Smooth muscle cell (in vitro differentiated cells): Measurements from ENCODE around the gene PLK2. TPM values are rescaled to one million over a fixed set of nuclear protein-coding genes. Genes with fewer than 3 reads are reported as not detected.

Source experiments
- DNase-seq: peaks from one replicate; lab custom pipeline; 2025; ENCODE audit not compliant: unreplicated experiment; lab: John Stamatoyannopoulos, UW
- H2AFZ ChIP-seq: fragments of 200-600 bp; sonication (generic); 2 replicates; pipeline ENCODE4 v1.6.0; 2016; ENCODE audit warnings: antibody characterized with exemption, low read depth, mild to moderate bottlenecking
- H3F3A ChIP-seq: fragments of 200-600 bp; sonication (generic); 2 replicates; pipeline ENCODE4 v1.6.0; 2017; ENCODE audit warnings: antibody characterized with exemption, low read depth
- H3K27ac ChIP-seq: fragments of 200-600 bp; sonication (generic); 2 replicates; pipeline ENCODE4 v1.5.1; 2016; ENCODE audit warnings: low read depth, mild to moderate bottlenecking
- H3K27me3 ChIP-seq: fragments of 200-600 bp; sonication (generic); 2 replicates; pipeline ENCODE4 v1.6.1; 2016; ENCODE audit warnings: low read depth, mild to moderate bottlenecking
- H3K36me3 ChIP-seq: fragments of 200-600 bp; sonication (generic); 2 replicates; pipeline ENCODE4 v1.5.1; 2016; ENCODE audit warnings: low read depth
- H3K4me1 ChIP-seq: fragments of 200-600 bp; sonication (generic); 2 replicates; pipeline ENCODE4 v1.5.1; 2016; ENCODE audit warnings: low read depth
- H3K4me2 ChIP-seq: fragments of 200-600 bp; sonication (generic); 2 replicates; pipeline ENCODE4 v1.6.0; 2016; ENCODE audit warnings: mild to moderate bottlenecking
- H3K4me3 ChIP-seq: fragments of 200-600 bp; sonication (generic); 2 replicates; pipeline ENCODE4 v1.5.1; 2016; ENCODE audit warnings: mild to moderate bottlenecking
- H3K79me2 ChIP-seq: fragments of 200-600 bp; sonication (generic); 2 replicates; pipeline ENCODE4 v1.6.0; 2016; ENCODE audit warnings: low read depth, mild to moderate bottlenecking
- H3K9ac ChIP-seq: fragments of 200-600 bp; sonication (generic); 2 replicates; pipeline ENCODE4 v1.6.0; 2016; ENCODE audit warnings: low read depth
- H3K9me3 ChIP-seq: fragments of 200-600 bp; sonication (generic); replicated peaks from 2 replicates; pipeline ENCODE4 v1.5.1; 2016; ENCODE audit warnings: low read depth
- H4K20me1 ChIP-seq: fragments of 200-600 bp; sonication (generic); 2 replicates; pipeline ENCODE4 v1.6.0; 2016; ENCODE audit warnings: low read depth
- CTCF ChIP-seq: fragments of 200-600 bp; sonication (generic); IDR thresholded peaks from 2 replicates; pipeline ENCODE4 v1.5.1; 2017; ENCODE audit warnings: borderline replicate concordance, mild to moderate bottlenecking, antibody characterized with exemption; ENCODE audit not compliant: insufficient read depth, poor library complexity, severe bottlenecking
- WGBS: methylation state at CpG from one replicate; pipeline ENCODE4 v1.1.7; 2016; ENCODE audit warnings: low lambda C conversion rate; 5-methylcytosine and 5-hydroxymethylcytosine counted together
- polyA plus RNA-seq: library from polyadenylated mRNA; unstranded; fragments of >200 nt; fragmentation: Nextera tagmentation; extraction: Ambion mirVana; gene quantifications from 2 replicates; pipeline ENCODE4 v1.2.1, GENCODE V29; 2016
- total RNA-seq: library from RNA; depleted of rRNA; stranded (reverse); fragments of >200 nt; gene quantifications from 2 replicates; pipeline ENCODE4 v1.2.3, GENCODE V29; 2014

The PLK2 gene
- total and polyA plus RNA-seq, 2 experiments from 2014 or later, result 175 to 425 TPM

GRCh38 chr5:58459146-58460001 lies 512 bp downstream of the PLK2 start:
- H3K4me3 ChIP-seq, result peak overlapping the region; percentile 90
- peak overlapping the region; percentile 97 for H3K27ac ChIP-seq
- H3K27me3 ChIP-seq, result no peaks in the 10 kb centered on the region
- peak overlapping the region; percentile 86 for H3K4me2 ChIP-seq
- peaks cover 32% of the 10 kb centered on the region for H3F3A ChIP-seq
- DNase-seq, result peak; percentile 57
- no peak overlapping the region for H2AFZ ChIP-seq
- peaks cover 55% of the 10 kb centered on the region for H4K20me1 ChIP-seq
- peaks cover 48% of the 10 kb centered on the region for H3K79me2 ChIP-seq
- peaks cover 17% of the 10 kb centered on the region for H3K36me3 ChIP-seq
- TF ChIP-seq CTCF, result no peak
- 1% methylated on average over 44 of the region's 57 CpGs for WGBS
- H3K9me3 ChIP-seq, result no peaks in the 10 kb centered on the region
- H3K4me1 ChIP-seq, result peaks cover 13% of the 10 kb centered on the region
- H3K9ac ChIP-seq, result peak overlapping the region; percentile 96

- no peak for TF ChIP-seq CTCF
- H3K27me3 ChIP-seq, result no peaks in the 10 kb centered on the region
- peaks cover 23% of the 10 kb centered on the region for H3K36me3 ChIP-seq
- no peak for DNase-seq
- peak overlapping the region; percentile 86 for H3K4me2 ChIP-seq
- peaks cover 48% of the 10 kb centered on the region for H3K79me2 ChIP-seq
- H2AFZ ChIP-seq, result no peak overlapping the region
- peak overlapping the region; percentile 90 for H3K4me3 ChIP-seq
- H3F3A ChIP-seq, result peaks cover 36% of the 10 kb centered on the region
- WGBS, result 4% methylated on average over 9 of the region's 9 CpGs
- H3K27ac ChIP-seq, result peak overlapping the region; percentile 97
- no peaks in the 10 kb centered on the region for H3K9me3 ChIP-seq
- H3K4me1 ChIP-seq, result peaks cover 13% of the 10 kb centered on the region
- peaks cover 61% of the 10 kb centered on the region for H4K20me1 ChIP-seq
- peak overlapping the region; percentile 96 for H3K9ac ChIP-seq
Measured at GRCh38 chr5:58458743-58459145, 1.1 kb downstream of the PLK2 start.

GRCh38 chr5:58458141-58458742 lies 1.6 kb downstream of the PLK2 start:
- Histone ChIP-seq H3K4me1 (peaks cover 13% of the 10 kb centered on the region), H3K27ac (peak overlapping the region; percentile 97), H4K20me1 (peaks cover 66% of the 10 kb centered on the region), H3F3A (peaks cover 41% of the 10 kb centered on the region), H3K9me3 (no peaks in the 10 kb centered on the region), H2AFZ (no peak overlapping the region), H3K4me2 (peak overlapping the region; percentile 86), H3K9ac (peak overlapping the region; percentile 96), H3K4me3 (peak overlapping the region; percentile 90), H3K79me2 (peaks cover 48% of the 10 kb centered on the region), H3K27me3 (no peaks in the 10 kb centered on the region), H3K36me3 (peaks cover 28% of the 10 kb centered on the region)
- TF ChIP-seq CTCF, result no peak
- WGBS, result 28% methylated on average over 7 of the region's 7 CpGs
- no peak for DNase-seq
